ENCODE measurements around the gene MRS2.
"Not testable (repeated sequence)": the region's sequence is repeated elsewhere in the genome, so short reads cannot be mapped to it uniquely, and the experiment has no call there.

The MRS2 gene

DNA sequence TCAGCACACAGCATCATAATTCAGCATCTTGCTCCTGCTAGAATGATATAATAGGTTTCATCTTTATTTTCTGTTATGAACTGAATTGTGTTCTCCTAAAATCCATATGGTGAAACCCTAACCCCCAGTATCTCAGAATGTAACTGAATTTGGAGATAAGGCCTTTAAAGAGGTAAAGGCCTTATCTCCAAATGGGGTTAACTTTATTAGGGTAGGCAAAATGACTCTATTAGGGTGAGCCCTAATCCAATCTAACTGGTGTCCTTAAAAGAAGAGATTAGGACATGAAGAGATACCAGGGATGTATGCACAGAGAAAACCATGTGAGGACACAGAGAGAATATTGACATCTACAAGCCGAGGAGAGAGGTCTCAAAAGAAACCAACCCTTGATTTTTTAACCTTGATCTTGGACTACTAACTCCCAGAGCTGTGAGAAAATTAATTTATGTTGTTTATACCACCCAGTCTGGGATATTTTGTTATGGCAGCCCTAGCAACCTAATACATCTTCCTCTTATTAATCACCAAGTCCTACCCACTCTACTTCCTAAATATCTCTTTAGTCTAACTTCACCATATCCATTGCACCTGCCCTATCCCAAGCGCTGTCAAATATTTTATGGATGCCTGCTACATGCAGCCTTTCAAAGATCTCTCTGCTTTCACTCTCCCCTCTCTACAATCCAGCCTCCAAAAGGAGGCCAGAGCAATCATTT lies 8.5 kb upstream of the MRS2 start:
- TF ChIP-seq, protein P1, sequence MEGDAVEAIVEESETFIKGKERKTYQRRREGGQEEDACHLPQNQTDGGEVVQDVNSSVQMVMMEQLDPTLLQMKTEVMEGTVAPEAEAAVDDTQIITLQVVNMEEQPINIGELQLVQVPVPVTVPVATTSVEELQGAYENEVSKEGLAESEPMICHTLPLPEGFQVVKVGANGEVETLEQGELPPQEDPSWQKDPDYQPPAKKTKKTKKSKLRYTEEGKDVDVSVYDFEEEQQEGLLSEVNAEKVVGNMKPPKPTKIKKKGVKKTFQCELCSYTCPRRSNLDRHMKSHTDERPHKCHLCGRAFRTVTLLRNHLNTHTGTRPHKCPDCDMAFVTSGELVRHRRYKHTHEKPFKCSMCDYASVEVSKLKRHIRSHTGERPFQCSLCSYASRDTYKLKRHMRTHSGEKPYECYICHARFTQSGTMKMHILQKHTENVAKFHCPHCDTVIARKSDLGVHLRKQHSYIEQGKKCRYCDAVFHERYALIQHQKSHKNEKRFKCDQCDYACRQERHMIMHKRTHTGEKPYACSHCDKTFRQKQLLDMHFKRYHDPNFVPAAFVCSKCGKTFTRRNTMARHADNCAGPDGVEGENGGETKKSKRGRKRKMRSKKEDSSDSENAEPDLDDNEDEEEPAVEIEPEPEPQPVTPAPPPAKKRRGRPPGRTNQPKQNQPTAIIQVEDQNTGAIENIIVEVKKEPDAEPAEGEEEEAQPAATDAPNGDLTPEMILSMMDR (IDR thresholded peaks at IDR 0.05; ENCODE audit: poor library complexity, severe bottlenecking) = no peak
- Histone ChIP-seq H3K27ac (ENCODE audit: poor library complexity, severe bottlenecking) (no peak overlapping the region), H3K9me3 (ENCODE audit: severe bottlenecking) (no peaks in the 10 kb centered on the region), H3K4me1 (ENCODE audit: insufficient read depth, poor library complexity, severe bottlenecking) (peaks cover 5% of the 10 kb centered on the region), H3K4me3 (ENCODE audit: severe bottlenecking) (no peak overlapping the region), H3K36me3 (ENCODE audit: low read depth) (no peaks in the 10 kb centered on the region), H3K27me3 (ENCODE audit: insufficient read depth, poor library complexity, severe bottlenecking) (no peaks in the 10 kb centered on the region)
- ATAC-seq (ENCODE audit: low read depth) = no peak
- DNase-seq (ENCODE audit: low spot score) = no peak

DNA sequence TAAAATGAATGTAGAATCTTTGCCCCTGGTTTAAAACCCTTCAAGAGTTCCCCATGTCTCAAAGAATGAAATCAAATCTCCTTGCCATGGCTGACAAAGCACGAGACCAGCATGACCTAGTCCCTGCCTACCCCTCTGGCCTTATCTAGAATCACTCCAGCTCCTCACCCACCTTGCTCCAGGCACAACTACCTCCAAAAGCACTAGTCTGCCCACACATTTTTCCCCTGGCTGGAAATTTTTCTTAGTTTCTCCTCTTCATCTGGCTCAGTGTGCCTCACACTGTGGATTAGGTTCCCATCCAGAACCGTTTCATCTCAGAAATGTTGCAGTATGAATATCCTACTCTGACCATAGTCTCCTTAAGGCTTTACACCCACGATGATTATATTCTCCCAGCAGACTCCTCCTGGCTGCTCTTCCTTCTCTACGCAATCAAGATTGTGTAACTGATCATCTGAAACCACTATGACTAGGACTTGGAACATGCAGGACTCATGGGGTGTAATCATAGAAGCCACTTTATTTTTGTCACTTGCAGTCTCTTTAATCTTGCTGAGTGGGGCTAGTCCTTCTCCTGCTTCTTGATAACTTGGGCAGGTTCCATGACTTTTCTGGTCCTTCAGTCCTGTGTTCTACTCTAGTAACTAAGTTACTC lies 7.8 kb upstream of the MRS2 start:
- DNase-seq (ENCODE audit: low spot score) (no peak), ATAC-seq (ENCODE audit: low read depth) (peak; percentile 96)
- H3K27ac ChIP-seq (ENCODE audit: poor library complexity, severe bottlenecking) = no peak overlapping the region
- H3K4me1 ChIP-seq (ENCODE audit: insufficient read depth, poor library complexity, severe bottlenecking) = peaks cover 5% of the 10 kb centered on the region
- H3K36me3 ChIP-seq (ENCODE audit: low read depth) = no peaks in the 10 kb centered on the region
- H3K4me3 ChIP-seq (ENCODE audit: severe bottlenecking) = no peak overlapping the region
- TF ChIP-seq, protein P1 (IDR thresholded peaks at IDR 0.05; ENCODE audit: poor library complexity, severe bottlenecking) = no peak
- H3K27me3 ChIP-seq (ENCODE audit: insufficient read depth, poor library complexity, severe bottlenecking) = no peaks in the 10 kb centered on the region
- H3K9me3 ChIP-seq (ENCODE audit: severe bottlenecking) = no peaks in the 10 kb centered on the region

DNA sequence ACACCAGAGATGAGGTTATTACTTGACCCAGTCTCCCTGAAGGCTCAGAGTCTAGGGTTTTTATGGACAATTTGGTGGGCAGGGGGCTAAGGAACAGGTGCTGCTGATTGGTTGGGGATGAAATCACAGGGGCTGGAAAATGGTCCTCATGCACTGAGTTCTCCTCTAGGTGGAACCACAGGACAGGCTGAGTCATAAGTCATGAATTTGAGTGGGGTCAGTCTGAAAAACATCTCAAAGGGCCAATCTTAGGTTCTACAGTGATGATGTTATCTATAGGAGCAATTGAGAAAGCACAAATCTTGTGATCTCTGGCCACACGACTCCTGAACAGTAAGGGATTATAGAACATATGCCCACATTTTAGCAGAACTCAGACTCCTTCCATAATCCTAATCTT lies 5.9 kb upstream of the MRS2 start:
- Histone ChIP-seq H3K27me3 (ENCODE audit: insufficient read depth, poor library complexity, severe bottlenecking) (no peaks in the 10 kb centered on the region), H3K9me3 (ENCODE audit: severe bottlenecking) (no peaks in the 10 kb centered on the region), H3K36me3 (ENCODE audit: low read depth) (no peaks in the 10 kb centered on the region), H3K4me3 (ENCODE audit: severe bottlenecking) (no peak overlapping the region), H3K4me1 (ENCODE audit: insufficient read depth, poor library complexity, severe bottlenecking) (peaks cover 5% of the 10 kb centered on the region), H3K27ac (ENCODE audit: poor library complexity, severe bottlenecking) (no peak overlapping the region)
- TF ChIP-seq, protein P1 (IDR thresholded peaks at IDR 0.05; ENCODE audit: poor library complexity, severe bottlenecking) = no peak
- DNase-seq (ENCODE audit: low spot score) = no peak
- ATAC-seq (ENCODE audit: low read depth) = no peak

DNA sequence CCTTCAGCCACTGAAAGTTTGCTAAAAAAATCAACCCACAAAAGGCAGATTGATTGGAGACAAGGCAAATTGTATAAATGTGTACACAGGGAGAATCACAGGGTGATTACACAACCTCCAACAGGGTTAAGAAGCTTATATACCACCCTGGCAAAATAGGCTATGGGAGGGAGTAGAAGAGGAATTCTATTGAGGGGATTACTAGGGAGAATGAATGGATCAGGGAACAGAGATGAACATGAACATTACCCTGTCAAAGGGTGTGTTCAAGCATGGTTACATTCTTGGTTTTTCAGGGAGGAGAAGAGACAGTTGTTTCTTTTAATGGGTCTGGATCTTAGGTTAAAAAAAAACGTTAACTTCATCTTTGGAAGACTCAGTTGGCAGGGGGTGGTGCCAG lies 5.1 kb upstream of the MRS2 start:
- TF ChIP-seq, protein P1 (IDR thresholded peaks at IDR 0.05; ENCODE audit: poor library complexity, severe bottlenecking) = no peak
- Histone ChIP-seq H3K4me3 (ENCODE audit: severe bottlenecking) (no peak overlapping the region), H3K27ac (ENCODE audit: poor library complexity, severe bottlenecking) (no peak overlapping the region), H3K27me3 (ENCODE audit: insufficient read depth, poor library complexity, severe bottlenecking) (no peaks in the 10 kb centered on the region), H3K4me1 (ENCODE audit: insufficient read depth, poor library complexity, severe bottlenecking) (peaks cover 5% of the 10 kb centered on the region), H3K36me3 (ENCODE audit: low read depth) (no peaks in the 10 kb centered on the region), H3K9me3 (ENCODE audit: severe bottlenecking) (no peaks in the 10 kb centered on the region)
- ATAC-seq (ENCODE audit: low read depth) = no peak
- DNase-seq (ENCODE audit: low spot score) = no peak

DNA sequence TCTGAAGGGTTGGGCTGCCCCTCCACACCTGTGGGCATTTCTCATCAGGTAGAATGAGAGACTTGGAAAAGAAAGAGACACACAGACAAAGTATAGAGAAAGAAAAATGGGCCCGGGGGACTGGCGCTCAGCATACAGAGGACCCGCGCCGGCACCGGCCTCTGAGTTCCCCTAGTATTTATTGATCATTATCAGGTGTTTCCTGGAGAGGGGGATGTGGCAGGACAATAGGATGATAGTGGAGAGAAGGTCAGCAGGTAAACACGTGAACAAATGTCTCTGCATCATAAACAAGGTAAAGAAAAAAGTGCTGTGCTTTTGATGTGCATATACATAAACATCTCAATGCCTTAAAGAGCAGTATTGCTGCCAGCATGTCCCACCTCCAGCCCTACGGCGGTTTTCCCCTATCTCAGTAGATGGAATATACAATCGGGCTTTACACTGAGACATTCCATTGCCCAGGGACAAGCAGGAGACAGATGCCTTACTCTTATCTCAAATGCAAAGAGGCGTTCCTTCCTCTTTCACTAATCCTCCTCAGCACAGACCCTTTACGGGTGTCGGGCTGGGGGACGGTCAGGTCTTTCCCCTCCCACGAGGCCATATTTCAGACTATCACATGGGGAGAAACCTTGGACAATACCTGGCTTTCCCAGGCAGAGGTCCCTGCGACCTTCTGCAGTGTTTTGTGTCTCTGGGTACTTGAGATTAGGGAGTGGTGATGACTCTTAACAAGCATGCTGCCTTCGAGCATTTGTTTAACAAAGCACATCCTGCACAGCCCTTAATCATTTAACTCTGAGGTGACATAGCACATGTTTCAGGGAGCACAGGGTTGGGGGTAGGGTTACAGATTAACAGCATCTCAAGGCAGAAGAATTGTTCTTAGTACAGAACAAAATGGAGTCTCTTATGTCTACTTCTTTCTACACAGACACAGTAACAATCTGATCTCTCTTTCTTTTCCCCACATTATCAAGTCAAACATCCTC lies 2.4 kb upstream of the MRS2 start:
- H3K4me3 ChIP-seq (ENCODE audit: severe bottlenecking); ATAC-seq (ENCODE audit: low read depth); H3K9me3 ChIP-seq (ENCODE audit: severe bottlenecking); H3K27ac ChIP-seq (ENCODE audit: poor library complexity, severe bottlenecking); H3K27me3 ChIP-seq (ENCODE audit: insufficient read depth, poor library complexity, severe bottlenecking); H3K4me1 ChIP-seq (ENCODE audit: insufficient read depth, poor library complexity, severe bottlenecking); DNase-seq (ENCODE audit: low spot score): not testable (repeated sequence)
- peaks cover 11% of the 10 kb centered on the region for H3K36me3 ChIP-seq (ENCODE audit: low read depth)
